Glutamatergic neuron (in vitro differentiated cells): ENCODE data around the gene CST6. TPM values are rescaled to one million over a fixed set of nuclear protein-coding genes. Genes with fewer than 3 reads are reported as not detected.

ENCODE experiments used
- DNase-seq: peaks from one replicate; pipeline ENCODE4 v3.0.0; 2022
- H3K27ac Mint-ChIP-seq: one replicate; pipeline ENCODE4 v1.8.0; 2020; ENCODE audit warnings: mild to moderate bottlenecking, mixed read lengths, inconsistent platforms; ENCODE audit not compliant: unreplicated experiment
- H3K27me3 Mint-ChIP-seq: one replicate; pipeline ENCODE4 v1.8.0; 2020; ENCODE audit warnings: mild to moderate bottlenecking, moderate library complexity, mixed read lengths, inconsistent platforms; ENCODE audit not compliant: unreplicated experiment
- H3K36me3 Mint-ChIP-seq: one replicate; pipeline ENCODE4 v1.8.0; 2020; ENCODE audit warnings: mild to moderate bottlenecking, mixed read lengths, inconsistent platforms; ENCODE audit not compliant: unreplicated experiment
- H3K4me1 Mint-ChIP-seq: one replicate; pipeline ENCODE4 v1.8.0; 2020; ENCODE audit warnings: mild to moderate bottlenecking, low read depth, mixed read lengths, inconsistent platforms; ENCODE audit not compliant: unreplicated experiment
- H3K4me3 Mint-ChIP-seq: one replicate; pipeline ENCODE4 v1.8.0; 2020; ENCODE audit warnings: mild to moderate bottlenecking, mixed read lengths, inconsistent platforms; ENCODE audit not compliant: unreplicated experiment
- H3K9me3 Mint-ChIP-seq: one replicate; pipeline ENCODE4 v1.8.0; 2020; ENCODE audit warnings: mild to moderate bottlenecking, moderate library complexity, mixed read lengths, inconsistent platforms; ENCODE audit not compliant: unreplicated experiment
- total RNA-seq: library from RNA; stranded (reverse); fragmentation: NEBNext Ultra II Directional; extraction: Animal tissue kit (Norgen Biotek cat#: 25700); gene quantifications from one replicate; pipeline ENCODE4 v1.2.1, GENCODE V29; 2021; ENCODE audit not compliant: unreplicated experiment
- TF ChIP-seq, protein P1 (sequence below): fragments of 200-600 bp; sonication (generic); IDR thresholded peaks from one replicate; pipeline ENCODE4 v1.5.0; 2021; ENCODE audit not compliant: partially characterized antibody, unreplicated experiment

CST6 gene
- total RNA-seq, 1 donor from 2014 or later: not detected

- Mint-ChIP-seq H3K27me3 (peaks cover 3% of the 10 kb centered on the region), H3K4me1 (no peaks in the 10 kb centered on the region), H3K4me3 (no peak overlapping the region), H3K36me3 (no peaks in the 10 kb centered on the region), H3K9me3 (peaks cover 2% of the 10 kb centered on the region), H3K27ac (no peak overlapping the region)
- TF ChIP-seq, protein P1, sequence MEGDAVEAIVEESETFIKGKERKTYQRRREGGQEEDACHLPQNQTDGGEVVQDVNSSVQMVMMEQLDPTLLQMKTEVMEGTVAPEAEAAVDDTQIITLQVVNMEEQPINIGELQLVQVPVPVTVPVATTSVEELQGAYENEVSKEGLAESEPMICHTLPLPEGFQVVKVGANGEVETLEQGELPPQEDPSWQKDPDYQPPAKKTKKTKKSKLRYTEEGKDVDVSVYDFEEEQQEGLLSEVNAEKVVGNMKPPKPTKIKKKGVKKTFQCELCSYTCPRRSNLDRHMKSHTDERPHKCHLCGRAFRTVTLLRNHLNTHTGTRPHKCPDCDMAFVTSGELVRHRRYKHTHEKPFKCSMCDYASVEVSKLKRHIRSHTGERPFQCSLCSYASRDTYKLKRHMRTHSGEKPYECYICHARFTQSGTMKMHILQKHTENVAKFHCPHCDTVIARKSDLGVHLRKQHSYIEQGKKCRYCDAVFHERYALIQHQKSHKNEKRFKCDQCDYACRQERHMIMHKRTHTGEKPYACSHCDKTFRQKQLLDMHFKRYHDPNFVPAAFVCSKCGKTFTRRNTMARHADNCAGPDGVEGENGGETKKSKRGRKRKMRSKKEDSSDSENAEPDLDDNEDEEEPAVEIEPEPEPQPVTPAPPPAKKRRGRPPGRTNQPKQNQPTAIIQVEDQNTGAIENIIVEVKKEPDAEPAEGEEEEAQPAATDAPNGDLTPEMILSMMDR: no peak
- DNase-seq: no peak
Observed at GRCh38 chr11:66042227-66042995, 30.6 kb downstream of the CST6 start.

DNA sequence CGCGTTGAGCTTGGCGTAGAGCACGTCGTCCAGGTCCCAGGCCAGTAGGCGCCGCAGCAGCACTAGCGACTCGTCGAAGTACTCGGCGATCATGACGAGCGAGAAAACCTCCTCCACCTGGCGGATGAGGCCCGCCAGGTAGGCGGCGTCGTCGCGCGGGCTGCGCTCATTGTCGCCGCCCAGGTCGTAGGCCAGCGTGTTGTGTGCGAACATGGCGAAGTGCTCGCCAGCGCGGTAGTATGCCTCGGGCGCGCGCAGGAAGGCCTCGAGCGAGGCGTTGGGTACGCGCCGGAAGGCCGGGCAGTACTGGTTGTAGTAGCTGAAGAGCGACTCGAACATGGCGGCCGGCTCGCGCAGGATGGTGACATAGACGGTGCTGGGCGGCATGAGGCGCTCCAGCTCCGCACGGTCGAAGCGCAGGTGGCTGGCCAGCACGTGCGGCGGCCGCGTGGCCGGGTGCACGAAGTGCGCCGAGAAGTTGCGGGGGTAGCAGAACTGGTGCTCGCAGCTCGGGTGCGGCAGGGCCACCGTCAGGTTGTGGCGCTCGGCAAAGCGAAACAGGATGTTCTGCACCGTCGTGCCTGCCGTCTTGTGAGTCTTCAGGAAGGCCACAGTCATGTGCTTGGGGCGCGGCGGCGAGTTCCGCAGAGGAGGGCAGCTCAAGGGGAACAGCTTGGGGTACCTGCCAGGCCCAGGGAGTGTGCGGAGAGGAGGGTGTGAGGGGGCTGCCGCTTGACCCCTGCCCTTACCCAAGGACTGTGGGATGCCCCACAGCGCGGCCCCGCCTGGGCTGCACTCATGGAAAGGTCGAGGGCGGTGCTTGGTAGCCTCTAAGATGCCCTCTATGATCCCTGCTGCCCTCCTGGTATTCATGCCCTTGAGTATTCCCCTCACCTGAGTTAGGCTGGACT, 31.4 kb downstream of the CST6 start:
- Mint-ChIP-seq H3K27ac (no peak overlapping the region), H3K9me3 (peaks cover 2% of the 10 kb centered on the region), H3K4me1 (peaks cover 4% of the 10 kb centered on the region), H3K27me3 (peaks cover 3% of the 10 kb centered on the region), H3K4me3 (no peak overlapping the region), H3K36me3 (no peaks in the 10 kb centered on the region)
- DNase-seq: no peak
- TF ChIP-seq, protein P1: no peak

DNA sequence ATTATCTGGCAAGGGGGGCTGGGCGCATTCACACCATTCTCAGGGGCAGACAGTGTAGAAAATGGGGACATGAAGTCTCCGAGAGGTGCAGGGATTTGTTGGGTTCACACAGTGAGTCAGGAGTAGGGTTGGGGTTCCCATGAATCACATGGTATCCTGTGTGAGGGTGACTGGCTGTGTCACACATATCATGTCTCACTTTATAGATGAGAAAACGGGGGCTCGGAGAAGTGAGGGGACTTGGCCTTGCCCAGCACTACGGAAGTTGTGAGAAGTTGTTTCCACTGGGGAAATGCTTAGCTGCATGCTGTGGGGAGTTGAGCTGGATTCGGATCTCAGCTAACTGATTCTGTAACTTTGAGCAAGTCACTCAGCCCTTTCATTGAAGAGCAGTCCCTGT, 32.9 kb downstream of the CST6 start:
- no peak for DNase-seq
- no peaks in the 10 kb centered on the region for H3K36me3 Mint-ChIP-seq
- H3K27ac Mint-ChIP-seq: no peak overlapping the region
- peaks cover 5% of the 10 kb centered on the region for H3K4me1 Mint-ChIP-seq
- peaks cover 5% of the 10 kb centered on the region for H3K27me3 Mint-ChIP-seq
- TF ChIP-seq, protein P1: no peak
- peaks cover 2% of the 10 kb centered on the region for H3K9me3 Mint-ChIP-seq
- no peak overlapping the region for H3K4me3 Mint-ChIP-seq

- H3K27ac Mint-ChIP-seq: no peak overlapping the region
- DNase-seq: peak; percentile 88
- TF ChIP-seq, protein P1: peak; percentile 96
- H3K4me3 Mint-ChIP-seq: no peak overlapping the region
- H3K27me3 Mint-ChIP-seq: peaks cover 5% of the 10 kb centered on the region
- H3K4me1 Mint-ChIP-seq: peaks cover 7% of the 10 kb centered on the region
- peaks cover 2% of the 10 kb centered on the region for H3K9me3 Mint-ChIP-seq
- no peaks in the 10 kb centered on the region for H3K36me3 Mint-ChIP-seq
Observed at GRCh38 chr11:66045177-66045639, 33.4 kb downstream of the CST6 start.
